K562 (cell line): Measurements from ENCODE around the gene DTX3.

Experiments used
- CTCF ChIP-seq, 3 experiments: IDR thresholded peaks in 2 of 3; conservative IDR thresholded peaks in 1 of 3; 2 replicates each; pipeline ENCODE4 v1.5.1; 2011 to 2012; ENCODE audit warnings: low read length in 3 of 3, mild to moderate bottlenecking in 3 of 3, control low read depth in 2 of 3, improper control_type of control experiment in 1 of 3, inconsistent platforms in 1 of 3, low read depth in 1 of 3, mixed read lengths in 1 of 3, moderate library complexity in 1 of 3; ENCODE audit not compliant: insufficient read depth in 2 of 3
- DDX20 ChIP-seq: fragments of 450-650 bp; IDR thresholded peaks from 2 replicates; pipeline ENCODE4 v1.6.1; 2016; ENCODE audit warnings: missing genetic modification characterization, low read depth, mild to moderate bottlenecking, missing compliant biosample characterization, moderate library complexity
- RAD51 ChIP-seq: fragments of 450-650 bp; IDR thresholded peaks from 2 replicates; pipeline ENCODE4 v1.7.1; 2016; ENCODE audit warnings: low read depth, mild to moderate bottlenecking, borderline replicate concordance
- SMARCA4 ChIP-seq: fragments of 450-650 bp; IDR thresholded peaks from 2 replicates; pipeline ENCODE4 v1.6.1; 2016
- TEAD4 ChIP-seq, 2 experiments: sonication (generic) in 1 of 2; formaldehyde crosslinking in 1 of 2; IDR thresholded peaks; 2 replicates each; pipeline versions ENCODE4 v1.6.1 to v1.8.0; 2012 to 2022; ENCODE audit warnings: borderline replicate concordance in 1 of 2, inconsistent platforms in 1 of 2, low read length in 1 of 2, mild to moderate bottlenecking in 1 of 2, missing genetic modification reagents in 1 of 2
- ZNF707 ChIP-seq: fragments of 250-450 bp; sonication (Bioruptor Pico); conservative IDR thresholded peaks from 2 replicates; pipeline ENCODE4 v1.8.0; 2022; ENCODE audit warnings: inconsistent platforms, mild to moderate bottlenecking, moderate library complexity

- TF ChIP-seq CTCF (IDR thresholded peaks at IDR 0.05 in 2 of 3, conservative IDR thresholded peaks at IDR 0.05 in 1 of 3; ENCODE audit: insufficient read depth in 2 of 3, low read depth in 1 of 3, low read length in 3 of 3) (no peak), SMARCA4 (no peak), DDX20 (tag) (no peak), RAD51 (no peak), ZNF707 (CRISPR knock-in tag) (no peak), TEAD4 (IDR thresholded peaks at IDR 0.05; ENCODE audit: low read length) (no peak), TEAD4 (CRISPR knock-in tag; IDR thresholded peaks at IDR 0.05; ENCODE audit: borderline replicate concordance) (no peak)
Measured at GRCh38 chr12:57579011-57579410, 25.6 kb upstream of the DTX3 start.
